CD14-positive monocyte (primary cell): ENCODE results near the gene FBXW11. TPM values are rescaled to one million over a fixed set of nuclear protein-coding genes. Genes with fewer than 3 reads are reported as not detected.

Experiments used
- DNase-seq, 3 donors: peaks; one replicate each; pipeline ENCODE4 v3.0.0-alpha.2; 2011 to 2022
- H2AFZ ChIP-seq: 2 replicates; pipeline ENCODE4 v1.6.0; 2012; ENCODE audit warnings: mild to moderate bottlenecking, low read depth, low read length, inconsistent platforms; ENCODE audit not compliant: insufficient read depth, poor library complexity, severe bottlenecking
- H3K27ac ChIP-seq, 2 donors: 1 replicate in 1 of 2; 2 replicates in 1 of 2; pipeline ENCODE4 v1.5.1; 2012 to 2013; ENCODE audit warnings: low read length in 2 of 2, control low read depth in 1 of 2, inconsistent platforms in 1 of 2, low read depth in 1 of 2, mild to moderate bottlenecking in 1 of 2
- H3K27me3 ChIP-seq, 2 donors: one replicate each; pipeline versions ENCODE4 v1.6.0 to v1.6.1; 2011 to 2013; ENCODE audit warnings: low read length in 2 of 2; ENCODE audit not compliant: control insufficient read depth in 2 of 2, insufficient read depth in 2 of 2
- H3K36me3 ChIP-seq, 2 donors: replicated peaks in 1 of 2; 1 replicate in 1 of 2; 2 replicates in 1 of 2; pipeline versions ENCODE4 v1.5.1 to v1.6.1; 2012 to 2013; ENCODE audit warnings: low read length in 2 of 2, control low read depth in 1 of 2, inconsistent platforms in 1 of 2, mild to moderate bottlenecking in 1 of 2; ENCODE audit not compliant: insufficient read depth in 2 of 2, control insufficient read depth in 1 of 2
- H3K4me1 ChIP-seq, 2 donors: 1 replicate in 1 of 2; 2 replicates in 1 of 2; pipeline versions ENCODE4 v1.5.1 to v1.6.1; 2012 to 2013; ENCODE audit warnings: low read length in 2 of 2, control low read depth in 1 of 2, inconsistent platforms in 1 of 2, mild to moderate bottlenecking in 1 of 2, moderate library complexity in 1 of 2; ENCODE audit not compliant: insufficient read depth in 2 of 2, control insufficient read depth in 1 of 2
- H3K4me2 ChIP-seq: replicated peaks from 2 replicates; pipeline ENCODE3; 2012; ENCODE audit warnings: low read length, moderate library complexity, mild to moderate bottlenecking; ENCODE audit not compliant: poor library complexity, severe bottlenecking; ENCODE audit errors: extremely low read depth
- H3K4me3 ChIP-seq, 3 experiments: fragments of 200-600 bp in 1 of 3; sonication (generic) in 1 of 3; replicated peaks in 1 of 3; 1 replicate in 2 of 3; 2 replicates in 1 of 3; pipeline ENCODE4 v1.5.1; 2011 to 2013; ENCODE audit warnings: low read length in 3 of 3, mild to moderate bottlenecking in 3 of 3, control low read depth in 2 of 3, low read depth in 2 of 3, inconsistent platforms in 1 of 3, moderate library complexity in 1 of 3
- H3K79me2 ChIP-seq: 2 replicates; pipeline ENCODE4 v1.6.0; 2012; ENCODE audit warnings: mild to moderate bottlenecking, control low read depth, inconsistent platforms, low read length, moderate library complexity; ENCODE audit not compliant: insufficient read depth
- H3K9ac ChIP-seq: 2 replicates; pipeline ENCODE4 v1.6.0; 2017; ENCODE audit warnings: low read length, mild to moderate bottlenecking; ENCODE audit not compliant: insufficient read depth, poor library complexity, severe bottlenecking
- H3K9me3 ChIP-seq, 2 donors: replicated peaks in 1 of 2; 1 replicate in 1 of 2; 2 replicates in 1 of 2; pipeline versions ENCODE4 v1.5.1 to v1.6.1; 2012 to 2013; ENCODE audit warnings: low read length in 2 of 2, control low read depth in 1 of 2; ENCODE audit not compliant: control insufficient read depth in 1 of 2, insufficient read depth in 1 of 2
- H4K20me1 ChIP-seq: 2 replicates; pipeline ENCODE4 v1.6.0; 2012; ENCODE audit warnings: mild to moderate bottlenecking, low read length, control low read depth, moderate library complexity; ENCODE audit not compliant: insufficient read depth
- H3K27ac Mint-ChIP-seq, 7 donors: one replicate each; pipeline ENCODE4 v1.8.0; 2020; ENCODE audit warnings: mild to moderate bottlenecking in 7 of 7, mixed read lengths in 7 of 7, moderate library complexity in 6 of 7, inconsistent platforms in 2 of 7
- H3K27me3 Mint-ChIP-seq, 3 donors: one replicate each; pipeline ENCODE4 v1.8.0; 2021 to 2022; ENCODE audit warnings: low read depth in 3 of 3, mild to moderate bottlenecking in 3 of 3, mixed read lengths in 3 of 3, moderate library complexity in 3 of 3, inconsistent platforms in 1 of 3
- H3K36me3 Mint-ChIP-seq, 2 donors: one replicate each; pipeline ENCODE4 v1.8.0; 2020; ENCODE audit warnings: mixed read lengths in 2 of 2, inconsistent platforms in 1 of 2, mild to moderate bottlenecking in 1 of 2
- H3K4me1 Mint-ChIP-seq: one replicate; pipeline ENCODE4 v1.8.0; 2020; ENCODE audit warnings: mild to moderate bottlenecking, mixed read lengths
- H3K4me3 Mint-ChIP-seq, 2 donors: one replicate each; pipeline ENCODE4 v1.8.0; 2020; ENCODE audit warnings: mild to moderate bottlenecking in 2 of 2, mixed read lengths in 2 of 2, moderate library complexity in 1 of 2
- H3K9me3 Mint-ChIP-seq, 7 donors: one replicate each; pipeline ENCODE4 v1.8.0; 2020 to 2022; ENCODE audit warnings: mixed read lengths in 7 of 7, mild to moderate bottlenecking in 6 of 7, moderate library complexity in 6 of 7, inconsistent platforms in 2 of 7
- CTCF ChIP-seq: fragments of 200-600 bp; IDR thresholded peaks from one replicate; pipeline ENCODE4 v1.8.0; 2022; ENCODE audit warnings: antibody characterized with exemption, mild to moderate bottlenecking
- WGBS: methylation state at CpG from one replicate; pipeline ENCODE4 v1.1.5; 2013; ENCODE audit warnings: missing lambda C conversion rate; ENCODE audit not compliant: insufficient coverage; 5-methylcytosine and 5-hydroxymethylcytosine counted together
- intact Hi-C, 2 donors: fragments of 100-400 bp; cut with micrococcal nuclease; formaldehyde crosslinking; loops; one replicate each; pipeline versions ENCODE4 v1.15.0 to v1.15.1; 2023
- polyA plus RNA-seq, 3 donors: library from polyadenylated mRNA; depleted of rRNA in 1 of 3; unstranded in 2 of 3; stranded (reverse) in 1 of 3; fragments of 300-500 nt in 2 of 3; fragments of >200 nt in 1 of 3; fragmentation: Illumina TruSeq in 2 of 3; gene quantifications; 1 replicate in 2 of 3; 2 replicates in 1 of 3; pipeline ENCODE4 v1.2.3, GENCODE V29; 2012 to 2021

Gene FBXW11
- polyA plus RNA-seq, 3 donors: 15.0 to 24.5 (median 18.2) TPM

- no peaks in the 10 kb centered on the region for H3K9me3 ChIP-seq
- no peak overlapping the region for H3K4me3 ChIP-seq
- no peak overlapping the region for H2AFZ ChIP-seq
- no peaks in the 10 kb centered on the region for H3K4me1 ChIP-seq
- Mint-ChIP-seq H3K27me3 (peaks cover 0 to 8% (median 2%) of the 10 kb centered on the region in 3 donors), H3K36me3 (peaks cover 92 to 98% of the 10 kb centered on the region in 2 donors), H3K4me3 (no peak overlapping the region), H3K9me3 (peaks cover 0 to 3% (median 0%) of the 10 kb centered on the region in 7 donors), H3K27ac (peak overlapping the region in 1 of 7 donors; percentile 63), H3K4me1 (peaks cover 2% of the 10 kb centered on the region)
- no peaks in the 10 kb centered on the region for H3K27me3 ChIP-seq
- no peak for DNase-seq
- intact Hi-C loops: no loop called here
- no peak overlapping the region for H3K4me2 ChIP-seq
- TF ChIP-seq CTCF: no peak
- H3K79me2 ChIP-seq: no peaks in the 10 kb centered on the region
- peaks cover 95 to 100% of the 10 kb centered on the region in 2 donors for H3K36me3 ChIP-seq
- no peak overlapping the region for H3K27ac ChIP-seq
- 94% methylated on average over 12 of the region's 19 CpGs for WGBS
- no peak overlapping the region for H3K9ac ChIP-seq
- H4K20me1 ChIP-seq: peaks cover 94% of the 10 kb centered on the region
Observed at GRCh38 chr5:172055421-172055820, 49.0 kb upstream of the FBXW11 start.

GRCh38 chr5:172054611-172055153, 48.2 kb upstream of the FBXW11 start:
- Histone ChIP-seq H3K9ac (no peak overlapping the region), H3K27ac (no peak overlapping the region), H2AFZ (no peak overlapping the region), H4K20me1 (peaks cover 94% of the 10 kb centered on the region), H3K4me1 (no peaks in the 10 kb centered on the region), H3K27me3 (no peaks in the 10 kb centered on the region), H3K4me3 (no peak overlapping the region), H3K9me3 (no peaks in the 10 kb centered on the region), H3K79me2 (no peaks in the 10 kb centered on the region), H3K36me3 (peaks cover 95 to 100% of the 10 kb centered on the region in 2 donors), H3K4me2 (no peak overlapping the region)
- no peaks in the 10 kb centered on the region for H3K9me3 Mint-ChIP-seq
- H3K27me3 Mint-ChIP-seq: peaks cover 0 to 8% (median 2%) of the 10 kb centered on the region in 3 donors
- no peak for TF ChIP-seq CTCF
- intact Hi-C loops: no loop called here
- H3K27ac Mint-ChIP-seq: no peak overlapping the region
- DNase-seq: no peak
- peaks cover 90 to 98% of the 10 kb centered on the region in 2 donors for H3K36me3 Mint-ChIP-seq
- peaks cover 2% of the 10 kb centered on the region for H3K4me1 Mint-ChIP-seq
- 97% methylated on average over 6 of the region's 11 CpGs for WGBS
- H3K4me3 Mint-ChIP-seq: no peak overlapping the region
